Measurements from ENCODE around the gene ZBTB2. TPM values are rescaled to one million over a fixed set of nuclear protein-coding genes. Genes with fewer than 3 reads are reported as not detected.

ZBTB2 gene
- total RNA-seq, 2 experiments from 2014 or later = 16.4 to 17.0 TPM

GRCh38 chr6:151380848-151381205, 10.5 kb downstream of the ZBTB2 start:
- BruUV-seq (replicated peaks) = no TSS peak
- Histone ChIP-seq H3K9me3 (ENCODE audit: low read length) (no peaks in the 10 kb centered on the region), H3K9me2 (ENCODE audit: insufficient read depth, low read length) (no peaks in the 10 kb centered on the region), H3K79me2 (ENCODE audit: insufficient read depth, low read depth, low read length) (peaks cover 90% of the 10 kb centered on the region), H3K36me3 (ENCODE audit: insufficient read depth, low read length) (peaks cover 22% of the 10 kb centered on the region), H4K20me1 (ENCODE audit: insufficient read depth, low read length) (no peaks in the 10 kb centered on the region), H3K4me3 (ENCODE audit: low read depth, low read length, poor library complexity, severe bottlenecking) (no peak overlapping the region), H3K27ac (ENCODE audit: low read depth, low read length, poor library complexity, severe bottlenecking) (peak overlapping the region; percentile 14), H2AFZ (ENCODE audit: low read length) (no peak overlapping the region), H3K4me1 (ENCODE audit: insufficient read depth, low read length, poor library complexity, severe bottlenecking) (peaks cover 59% of the 10 kb centered on the region), H3K4me2 (ENCODE audit: low read length) (peak overlapping the region; percentile 27; the same call in 1 of the 2 replicates)
- no peak for TF ChIP-seq EZH2phosphoT487 (IDR thresholded peaks at IDR 0.05; ENCODE audit: borderline replicate concordance, low read depth, low read length)
- no peak for TF ChIP-seq CTCF (conservative IDR thresholded peaks at IDR 0.05; ENCODE audit: low read length)
- intact Hi-C loops (cut with micrococcal nuclease; ENCODE audit: unreplicated experiment) = no loop called here
- CTCF ChIA-PET (ENCODE audit: unreplicated experiment) = no interaction called here
- POLR2A ChIA-PET = no interaction called here
- DNase-seq (ENCODE audit: low spot score) = no peak

DNA sequence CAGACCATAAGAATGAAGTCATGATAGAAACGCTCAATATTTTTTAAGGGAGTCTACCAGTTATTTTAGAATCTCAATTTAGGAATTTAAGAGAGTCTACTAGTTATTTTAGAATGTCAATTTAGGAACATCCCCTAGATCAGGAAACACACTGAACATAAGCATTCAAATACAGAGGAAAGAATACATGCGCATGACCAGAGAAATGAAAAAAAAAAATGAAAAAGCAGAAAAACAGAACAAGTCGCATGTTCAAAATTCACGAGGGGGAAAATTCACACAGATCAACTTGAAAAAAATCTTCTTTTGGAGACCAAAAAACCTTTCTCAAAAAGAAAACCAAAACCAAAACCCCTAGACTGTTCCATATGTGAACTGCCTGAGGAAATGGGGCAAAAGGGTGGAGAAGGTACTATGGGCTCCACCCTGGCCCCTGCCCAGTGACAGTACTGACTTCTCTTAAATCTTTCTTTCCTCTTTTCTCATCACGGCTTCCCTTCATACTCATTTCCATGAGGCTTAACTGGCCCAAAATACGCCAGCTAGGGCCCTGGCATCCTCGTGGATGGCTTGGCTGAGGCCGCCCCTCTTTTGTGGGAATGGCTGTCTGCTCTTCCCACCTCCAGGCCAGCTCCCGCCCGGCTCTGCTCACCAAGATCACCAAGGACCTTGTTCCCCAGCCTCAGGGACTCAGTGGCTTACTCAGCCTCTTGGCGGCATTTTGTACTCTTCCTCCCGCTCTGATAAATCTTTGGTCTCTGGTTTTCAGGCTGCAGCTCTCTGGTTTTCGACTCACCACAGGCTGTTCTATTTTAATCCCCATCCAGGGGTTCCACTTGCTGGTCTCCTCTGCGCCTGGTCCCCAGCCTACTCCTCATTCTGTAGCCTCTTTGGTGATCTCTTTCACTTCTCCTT, 11.2 kb downstream of the ZBTB2 start:
- BruUV-seq (replicated peaks) = no TSS peak
- no peaks in the 10 kb centered on the region for H3K9me2 ChIP-seq (ENCODE audit: insufficient read depth, low read length)
- peaks cover 90% of the 10 kb centered on the region for H3K79me2 ChIP-seq (ENCODE audit: insufficient read depth, low read depth, low read length)
- intact Hi-C loops (cut with micrococcal nuclease; ENCODE audit: unreplicated experiment) = no loop called here
- no peak for TF ChIP-seq EZH2phosphoT487 (IDR thresholded peaks at IDR 0.05; ENCODE audit: borderline replicate concordance, low read depth, low read length)
- TF ChIP-seq CTCF (conservative IDR thresholded peaks at IDR 0.05; ENCODE audit: low read length) = no peak
- DNase-seq (ENCODE audit: low spot score) = no peak
- POLR2A ChIA-PET = no interaction called here
- no peaks in the 10 kb centered on the region for H3K9me3 ChIP-seq (ENCODE audit: low read length)
- H3K36me3 ChIP-seq (ENCODE audit: insufficient read depth, low read length) = peaks cover 19% of the 10 kb centered on the region
- peaks cover 61% of the 10 kb centered on the region for H3K4me1 ChIP-seq (ENCODE audit: insufficient read depth, low read length, poor library complexity, severe bottlenecking)
- no peak overlapping the region for H2AFZ ChIP-seq (ENCODE audit: low read length)
- CTCF ChIA-PET (ENCODE audit: unreplicated experiment) = no interaction called here
- H4K20me1 ChIP-seq (ENCODE audit: insufficient read depth, low read length) = no peaks in the 10 kb centered on the region
- H3K4me3 ChIP-seq (ENCODE audit: low read depth, low read length, poor library complexity, severe bottlenecking) = no peak overlapping the region
- peak overlapping the region; percentile 27; the same call in 1 of the 2 replicates for H3K4me2 ChIP-seq (ENCODE audit: low read length)
- H3K27ac ChIP-seq (ENCODE audit: low read depth, low read length, poor library complexity, severe bottlenecking) = peak overlapping the region; percentile 14

GRCh38 chr6:151377095-151377494, 14.3 kb downstream of the ZBTB2 start:
- POLR2A ChIA-PET = interaction anchor here (1.1 kb wide), 1 partner anchor 12 kb away, joined by 3 read pairs; no protein-coding TSS in a partner anchor

More at GRCh38 chr6:151377095-151377494, 14.3 kb downstream of the ZBTB2 start:
- Histone ChIP-seq H3K27ac (ENCODE audit: low read depth, low read length, poor library complexity, severe bottlenecking) (peak overlapping the region; percentile 66), H4K20me1 (ENCODE audit: insufficient read depth, low read length) (no peaks in the 10 kb centered on the region), H3K4me3 (ENCODE audit: low read depth, low read length, poor library complexity, severe bottlenecking) (peak overlapping the region; percentile 47), H3K9me2 (ENCODE audit: insufficient read depth, low read length) (no peaks in the 10 kb centered on the region), H3K36me3 (ENCODE audit: insufficient read depth, low read length) (peaks cover 13% of the 10 kb centered on the region), H3K4me2 (ENCODE audit: low read length) (peak overlapping the region; percentile 69), H3K79me2 (ENCODE audit: insufficient read depth, low read depth, low read length) (peaks cover 89% of the 10 kb centered on the region), H3K9me3 (ENCODE audit: low read length) (no peaks in the 10 kb centered on the region), H3K4me1 (ENCODE audit: insufficient read depth, low read length, poor library complexity, severe bottlenecking) (peaks cover 76% of the 10 kb centered on the region), H2AFZ (ENCODE audit: low read length) (no peak overlapping the region)
- BruUV-seq (replicated peaks) = no TSS peak
- TF ChIP-seq EZH2phosphoT487 (IDR thresholded peaks at IDR 0.05; ENCODE audit: borderline replicate concordance, low read depth, low read length) = no peak
- TF ChIP-seq CTCF (conservative IDR thresholded peaks at IDR 0.05; ENCODE audit: low read length) = no peak
- intact Hi-C loops (cut with micrococcal nuclease; ENCODE audit: unreplicated experiment) = no loop called here
- CTCF ChIA-PET (ENCODE audit: unreplicated experiment) = no interaction called here
- DNase-seq (ENCODE audit: low spot score) = no peak
